ENCODE data around the gene PTAFR.

The PTAFR gene

DNA sequence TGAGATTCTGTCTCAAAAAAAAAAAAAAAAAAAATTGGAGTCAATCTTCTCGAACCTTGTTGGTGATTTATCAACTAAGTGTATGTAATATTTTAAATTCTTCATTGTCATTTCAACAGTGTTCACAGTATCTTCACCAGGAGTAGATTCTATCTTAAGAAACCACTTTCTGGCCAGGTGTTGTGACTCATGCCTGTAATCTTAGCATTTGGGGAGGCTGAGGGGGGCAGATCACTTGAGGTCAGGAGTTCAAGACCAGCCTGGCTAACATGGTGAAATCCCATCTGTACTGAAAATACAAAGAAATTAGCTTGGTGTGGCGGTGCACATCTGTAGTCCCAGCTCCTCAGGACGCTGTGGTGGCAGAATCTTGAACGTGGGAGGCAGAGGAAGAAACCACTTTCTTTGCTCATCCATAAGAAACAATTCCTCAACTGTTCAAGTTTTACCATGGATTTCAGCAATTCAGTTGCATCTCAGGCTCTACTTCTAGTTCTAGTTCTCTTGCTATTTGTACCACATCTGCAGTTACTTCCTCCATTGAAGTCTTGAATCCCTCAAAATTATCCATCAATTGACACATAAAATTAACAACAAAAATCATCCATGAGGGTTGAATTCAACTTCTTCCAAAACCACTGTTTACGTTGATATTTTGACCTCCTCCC lies 57.7 kb downstream of the PTAFR start:
- no peak for DNase-seq (ENCODE audit: low read depth)
- H3K4me3 ChIP-seq (ENCODE audit: low read length): no peak overlapping the region
- TF ChIP-seq, protein P1, sequence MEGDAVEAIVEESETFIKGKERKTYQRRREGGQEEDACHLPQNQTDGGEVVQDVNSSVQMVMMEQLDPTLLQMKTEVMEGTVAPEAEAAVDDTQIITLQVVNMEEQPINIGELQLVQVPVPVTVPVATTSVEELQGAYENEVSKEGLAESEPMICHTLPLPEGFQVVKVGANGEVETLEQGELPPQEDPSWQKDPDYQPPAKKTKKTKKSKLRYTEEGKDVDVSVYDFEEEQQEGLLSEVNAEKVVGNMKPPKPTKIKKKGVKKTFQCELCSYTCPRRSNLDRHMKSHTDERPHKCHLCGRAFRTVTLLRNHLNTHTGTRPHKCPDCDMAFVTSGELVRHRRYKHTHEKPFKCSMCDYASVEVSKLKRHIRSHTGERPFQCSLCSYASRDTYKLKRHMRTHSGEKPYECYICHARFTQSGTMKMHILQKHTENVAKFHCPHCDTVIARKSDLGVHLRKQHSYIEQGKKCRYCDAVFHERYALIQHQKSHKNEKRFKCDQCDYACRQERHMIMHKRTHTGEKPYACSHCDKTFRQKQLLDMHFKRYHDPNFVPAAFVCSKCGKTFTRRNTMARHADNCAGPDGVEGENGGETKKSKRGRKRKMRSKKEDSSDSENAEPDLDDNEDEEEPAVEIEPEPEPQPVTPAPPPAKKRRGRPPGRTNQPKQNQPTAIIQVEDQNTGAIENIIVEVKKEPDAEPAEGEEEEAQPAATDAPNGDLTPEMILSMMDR (IDR thresholded peaks at IDR 0.05; ENCODE audit: insufficient read depth, low read depth, low read length, missing control alignments): no peak

DNA sequence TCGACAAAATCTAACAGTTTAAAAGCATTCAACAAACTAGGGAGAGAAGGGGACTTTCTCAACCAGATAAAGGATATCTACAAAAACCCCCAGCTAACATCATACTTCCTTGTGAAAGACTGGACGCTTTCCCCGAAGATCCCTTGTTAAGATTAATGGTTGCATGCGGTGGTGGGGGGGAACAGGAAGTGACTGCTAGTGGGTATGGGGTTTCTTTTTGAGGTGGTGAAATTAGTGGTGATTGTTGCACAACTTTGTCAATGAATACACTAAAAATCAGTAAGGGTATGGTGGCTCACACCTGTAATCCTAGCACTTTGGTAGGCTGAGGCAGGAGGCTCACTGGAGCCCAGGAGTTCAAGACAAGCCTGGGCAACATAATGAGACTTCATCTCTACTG lies 61.2 kb downstream of the PTAFR start:
- TF ChIP-seq, protein P1 (IDR thresholded peaks at IDR 0.05; ENCODE audit: insufficient read depth, low read depth, low read length, missing control alignments): no peak
- DNase-seq (ENCODE audit: low read depth): no peak
- H3K4me3 ChIP-seq (ENCODE audit: low read length): no peak overlapping the region

DNA sequence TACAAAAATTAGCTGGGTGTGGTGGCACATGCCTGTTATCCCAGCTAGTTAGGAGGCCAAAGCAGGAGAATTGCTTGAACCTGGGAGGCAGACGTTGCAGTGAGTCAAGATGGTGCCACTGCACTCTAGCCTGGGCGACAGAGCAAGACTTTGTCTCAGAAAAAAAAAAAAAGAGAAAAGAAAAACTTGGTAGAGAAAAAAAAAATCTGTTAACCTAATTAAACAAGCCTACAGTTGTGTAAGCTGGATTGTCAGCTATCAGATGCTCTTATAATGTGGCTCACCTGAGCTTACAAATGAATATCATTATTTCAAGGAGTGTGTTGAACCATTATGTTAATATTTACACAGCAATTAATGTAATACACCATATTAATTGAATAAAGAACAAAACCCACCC lies 61.6 kb downstream of the PTAFR start:
- TF ChIP-seq, protein P1 (IDR thresholded peaks at IDR 0.05; ENCODE audit: insufficient read depth, low read depth, low read length, missing control alignments): no peak
- no peak overlapping the region for H3K4me3 ChIP-seq (ENCODE audit: low read length)
- no peak for DNase-seq (ENCODE audit: low read depth)

DNA sequence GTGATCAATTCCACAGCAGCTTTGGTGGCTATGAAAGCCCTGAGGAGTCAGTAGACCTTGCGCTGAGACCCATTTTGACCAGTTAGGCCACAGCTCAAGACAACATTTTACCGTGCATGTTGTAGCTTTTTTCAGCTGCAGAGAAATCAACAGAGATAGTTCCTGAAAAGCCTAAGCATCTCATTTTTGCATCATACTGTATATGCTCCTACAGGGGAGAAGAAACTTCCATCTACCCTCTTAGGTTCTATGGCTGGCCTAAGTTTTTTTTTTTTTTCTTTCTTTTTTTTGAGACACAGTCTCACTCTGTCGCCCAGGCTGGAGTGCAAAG lies 63.3 kb downstream of the PTAFR start:
- DNase-seq (ENCODE audit: low read depth): no peak
- TF ChIP-seq, protein P1 (IDR thresholded peaks at IDR 0.05; ENCODE audit: insufficient read depth, low read depth, low read length, missing control alignments): no peak
- H3K4me3 ChIP-seq (ENCODE audit: low read length): no peak overlapping the region

DNA sequence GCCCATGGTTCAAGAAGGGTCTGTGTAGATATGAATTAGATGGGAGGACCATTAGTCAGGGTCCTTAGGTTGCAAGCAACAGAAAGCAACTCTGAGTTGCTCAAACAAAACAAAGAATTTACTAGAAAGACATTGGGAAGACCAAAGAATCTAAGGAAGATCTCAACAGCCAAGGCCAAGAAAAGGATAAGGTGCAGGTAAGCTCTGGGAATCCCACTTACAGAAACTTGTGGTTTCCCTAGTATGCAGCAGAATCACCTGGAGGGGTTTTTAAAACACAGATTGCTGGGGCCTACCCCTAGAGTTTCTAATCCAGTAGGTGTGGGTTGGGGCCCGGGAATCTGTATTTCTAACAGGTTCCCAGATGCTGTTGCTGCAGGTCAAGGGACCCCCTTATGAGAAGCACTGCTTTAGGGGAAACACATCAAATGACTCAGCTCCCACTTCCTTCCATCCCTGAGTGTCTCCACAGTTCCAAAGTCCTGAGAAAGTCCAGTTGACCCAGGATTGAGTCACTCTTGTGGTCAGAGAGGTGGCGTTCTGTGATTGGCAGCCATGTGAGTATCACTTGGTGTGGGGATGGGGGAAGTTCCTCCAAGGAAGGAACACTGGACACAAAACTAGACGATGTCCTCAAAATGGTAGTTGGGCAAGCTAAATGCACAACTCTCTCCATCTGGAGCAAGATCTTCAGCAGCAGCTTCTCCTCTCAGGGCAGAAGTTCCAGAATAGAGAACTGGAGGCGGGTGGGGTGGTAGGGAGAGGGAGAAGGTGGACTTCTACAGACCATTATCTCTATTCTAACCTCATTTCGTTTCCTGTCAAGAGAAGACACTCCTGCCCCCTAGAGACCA lies 63.9 kb downstream of the PTAFR start:
- TF ChIP-seq, protein P1 (IDR thresholded peaks at IDR 0.05; ENCODE audit: insufficient read depth, low read depth, low read length, missing control alignments): no peak
- peak; percentile 26 for DNase-seq (ENCODE audit: low read depth)

DNA sequence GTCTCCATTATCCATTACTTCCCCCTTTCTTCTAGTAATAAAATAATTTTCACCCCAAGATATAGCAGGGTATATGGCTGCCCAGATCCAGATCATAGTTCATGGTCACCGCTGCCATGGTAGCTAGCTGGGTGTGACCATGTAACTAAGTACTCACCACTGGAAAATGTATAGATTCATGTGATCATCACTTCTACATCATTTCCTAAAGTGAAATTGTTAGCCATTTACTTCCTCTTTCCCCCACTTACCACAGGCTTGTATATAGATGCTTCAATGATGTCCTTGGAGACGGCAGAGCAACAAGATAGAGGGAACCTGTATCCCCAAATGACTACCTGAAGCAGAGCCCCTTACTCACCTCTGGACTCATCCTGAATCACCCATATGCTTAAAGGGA lies 65.3 kb downstream of the PTAFR start:
- no peak overlapping the region for H3K4me3 ChIP-seq (ENCODE audit: low read length)
- DNase-seq (ENCODE audit: low read depth): peak; percentile 74
- TF ChIP-seq, protein P1 (IDR thresholded peaks at IDR 0.05; ENCODE audit: insufficient read depth, low read depth, low read length, missing control alignments): no peak

More for the DNA sequence above, 63.9 kb downstream of the PTAFR start:
- no peak overlapping the region for H3K4me3 ChIP-seq (ENCODE audit: low read length)

Measured in epithelial cell of esophagus (primary cell).